ENCODE data around the gene DNAJC11.

Gene DNAJC11

GRCh38 chr1:6585081-6585722, 116.4 kb downstream of the DNAJC11 start:
- TF ChIP-seq REST (IDR thresholded peaks at IDR 0.05; ENCODE audit: insufficient replicate concordance, low read depth), result no peak
- no peak for TF ChIP-seq GABPA (IDR thresholded peaks at IDR 0.05; ENCODE audit: low read depth)
- TF ChIP-seq, protein P1, sequence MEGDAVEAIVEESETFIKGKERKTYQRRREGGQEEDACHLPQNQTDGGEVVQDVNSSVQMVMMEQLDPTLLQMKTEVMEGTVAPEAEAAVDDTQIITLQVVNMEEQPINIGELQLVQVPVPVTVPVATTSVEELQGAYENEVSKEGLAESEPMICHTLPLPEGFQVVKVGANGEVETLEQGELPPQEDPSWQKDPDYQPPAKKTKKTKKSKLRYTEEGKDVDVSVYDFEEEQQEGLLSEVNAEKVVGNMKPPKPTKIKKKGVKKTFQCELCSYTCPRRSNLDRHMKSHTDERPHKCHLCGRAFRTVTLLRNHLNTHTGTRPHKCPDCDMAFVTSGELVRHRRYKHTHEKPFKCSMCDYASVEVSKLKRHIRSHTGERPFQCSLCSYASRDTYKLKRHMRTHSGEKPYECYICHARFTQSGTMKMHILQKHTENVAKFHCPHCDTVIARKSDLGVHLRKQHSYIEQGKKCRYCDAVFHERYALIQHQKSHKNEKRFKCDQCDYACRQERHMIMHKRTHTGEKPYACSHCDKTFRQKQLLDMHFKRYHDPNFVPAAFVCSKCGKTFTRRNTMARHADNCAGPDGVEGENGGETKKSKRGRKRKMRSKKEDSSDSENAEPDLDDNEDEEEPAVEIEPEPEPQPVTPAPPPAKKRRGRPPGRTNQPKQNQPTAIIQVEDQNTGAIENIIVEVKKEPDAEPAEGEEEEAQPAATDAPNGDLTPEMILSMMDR (IDR thresholded peaks at IDR 0.05; ENCODE audit: insufficient read depth, low read length), result no peak
- TF ChIP-seq SPI1 (IDR thresholded peaks at IDR 0.05; ENCODE audit: borderline replicate concordance, low read depth), result no peak
- no peak for TF ChIP-seq POLR2AphosphoS5 (IDR thresholded peaks at IDR 0.05; ENCODE audit: low read depth)
- no peak overlapping the region for H3K4me3 ChIP-seq (replicated peaks; ENCODE audit: insufficient read depth, low read length)
- H3K27me3 ChIP-seq (ENCODE audit: insufficient read depth, poor library complexity, severe bottlenecking), result no peaks in the 10 kb centered on the region
- H3K27ac ChIP-seq (replicated peaks), result no peak overlapping the region
- peak in 1 of 2 experiments; percentile 41 for DNase-seq (ENCODE audit: low read depth in 1 of 2, low spot score in 1 of 2)

Measured in HL-60 (cell line).